GM21515 (cell line): ENCODE results near the gene ADAMTSL1.

Experiments
- ATAC-seq: cut with Tn5 transposase; IDR thresholded peaks from one replicate; pipeline ENCODE4 v1.9.1; 2021; ENCODE audit not compliant: unreplicated experiment

ADAMTSL1 gene

GRCh38 chr9:18688581-18689565, 214.9 kb downstream of the ADAMTSL1 start:
- no peak for ATAC-seq

- no peak for ATAC-seq
These were observed 216.0 kb downstream of the ADAMTSL1 start for GRCh38 chr9:18689921-18690320.

- ATAC-seq: peak; percentile 57
These were observed 218.3 kb downstream of the ADAMTSL1 start for GRCh38 chr9:18692268-18692667.

DNA sequence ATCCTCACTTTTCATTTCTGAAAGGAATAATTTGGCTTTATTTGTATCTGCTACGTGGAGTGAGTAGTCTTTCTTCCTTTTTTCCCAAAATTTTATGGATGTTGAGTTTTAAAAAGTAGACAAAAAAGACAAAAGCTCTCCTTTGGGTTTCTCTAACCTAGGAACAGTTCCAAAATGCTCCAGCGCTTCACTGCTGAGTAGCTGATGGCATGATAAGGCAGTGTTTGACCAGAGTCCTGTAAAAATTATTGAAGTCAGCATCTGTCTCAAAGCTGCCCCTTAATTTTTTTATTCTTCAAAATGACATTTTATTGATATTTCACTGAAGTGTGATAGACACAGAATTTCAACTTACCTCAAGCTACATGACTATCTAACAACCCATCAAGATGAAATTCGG, 219.0 kb downstream of the ADAMTSL1 start:
- ATAC-seq: no peak

DNA sequence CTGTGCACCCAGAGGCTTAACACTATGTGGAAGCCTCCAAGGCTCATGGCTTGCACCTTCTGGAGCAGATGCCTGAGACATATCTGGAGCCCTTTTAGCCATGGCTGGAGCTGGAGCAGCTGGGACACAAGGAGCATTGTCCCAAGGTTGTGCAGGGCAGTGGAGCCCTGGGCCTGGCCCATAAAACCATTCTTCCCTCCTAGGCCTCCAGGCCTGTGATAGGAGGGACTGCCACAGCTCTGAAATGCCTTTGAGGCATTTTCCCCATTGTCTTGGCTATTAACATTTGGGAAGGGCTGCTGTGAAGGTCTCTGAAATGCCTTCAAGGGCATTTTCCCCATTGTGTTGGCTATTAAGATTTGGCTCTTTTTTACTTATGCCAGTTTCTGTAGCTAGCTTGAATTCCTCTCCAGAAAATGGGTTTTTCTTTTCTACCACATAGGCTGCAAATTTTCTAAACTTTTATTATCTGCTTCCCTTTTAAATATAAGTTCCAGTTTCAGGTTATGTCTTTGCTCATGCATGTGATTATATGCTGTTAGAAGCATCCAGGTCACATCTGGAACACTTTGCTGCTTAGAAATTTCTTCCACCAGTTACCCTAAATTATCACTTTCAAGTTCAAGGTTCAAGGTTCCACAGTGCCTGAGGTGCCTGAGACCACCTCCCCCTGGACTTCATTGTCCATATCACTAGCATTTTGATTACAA, 221.2 kb downstream of the ADAMTSL1 start:
- ATAC-seq: no peak

GRCh38 chr9:18698992-18699391, 225.0 kb downstream of the ADAMTSL1 start:
- ATAC-seq: no peak

DNA sequence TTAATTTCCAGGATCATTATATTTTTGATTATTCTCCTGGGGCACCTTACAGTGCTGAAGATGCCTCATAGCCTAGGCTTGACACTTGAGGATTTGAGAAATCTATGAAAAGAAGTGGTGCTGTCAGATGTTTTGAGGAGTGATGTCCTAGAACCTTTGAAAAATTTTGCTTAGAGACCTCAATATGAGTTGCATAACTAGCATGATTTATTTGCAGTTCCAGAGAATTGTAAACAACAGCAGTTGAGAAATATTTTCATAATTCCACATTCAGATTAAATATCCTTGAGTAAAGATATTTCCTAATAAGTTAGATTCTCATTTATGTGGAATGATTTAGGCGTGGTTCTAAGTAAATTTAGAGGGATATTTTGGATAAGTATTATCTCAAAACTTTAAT, 225.8 kb downstream of the ADAMTSL1 start:
- no peak for ATAC-seq

GRCh38 chr9:18700714-18701113, 226.8 kb downstream of the ADAMTSL1 start:
- ATAC-seq: no peak

GRCh38 chr9:18703151-18703900, 229.4 kb downstream of the ADAMTSL1 start:
- no peak for ATAC-seq

- ATAC-seq: no peak
These were observed 230.0 kb downstream of the ADAMTSL1 start for GRCh38 chr9:18703901-18704379.

DNA sequence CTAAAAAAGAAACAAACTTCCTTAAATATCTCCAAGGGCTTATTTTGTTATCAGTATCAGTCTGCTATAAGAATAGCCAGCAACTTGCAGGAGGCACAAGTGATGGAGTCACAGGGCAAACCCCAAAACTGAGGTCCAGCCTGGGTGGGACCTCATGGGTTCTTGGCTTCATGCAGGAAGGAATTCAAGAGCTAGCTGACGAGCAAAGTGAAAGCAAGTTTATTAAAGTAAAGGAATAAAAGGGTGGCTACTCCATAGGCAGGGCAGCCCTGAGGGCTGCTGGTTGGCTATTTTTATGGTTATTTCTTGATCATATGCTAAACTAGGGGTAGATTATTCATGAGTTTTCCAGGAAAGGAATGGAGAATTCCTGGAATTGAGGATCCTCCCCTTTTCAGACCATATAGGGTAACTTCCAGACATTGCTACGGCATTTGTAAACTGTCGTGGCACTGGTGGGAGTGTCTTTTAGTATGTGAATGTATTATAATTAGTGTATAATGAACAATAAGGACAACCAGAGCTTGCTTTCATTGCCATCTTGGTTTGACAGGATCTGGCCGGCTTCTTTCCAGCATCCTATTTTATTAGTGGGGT, 231.9 kb downstream of the ADAMTSL1 start:
- no peak for ATAC-seq

DNA sequence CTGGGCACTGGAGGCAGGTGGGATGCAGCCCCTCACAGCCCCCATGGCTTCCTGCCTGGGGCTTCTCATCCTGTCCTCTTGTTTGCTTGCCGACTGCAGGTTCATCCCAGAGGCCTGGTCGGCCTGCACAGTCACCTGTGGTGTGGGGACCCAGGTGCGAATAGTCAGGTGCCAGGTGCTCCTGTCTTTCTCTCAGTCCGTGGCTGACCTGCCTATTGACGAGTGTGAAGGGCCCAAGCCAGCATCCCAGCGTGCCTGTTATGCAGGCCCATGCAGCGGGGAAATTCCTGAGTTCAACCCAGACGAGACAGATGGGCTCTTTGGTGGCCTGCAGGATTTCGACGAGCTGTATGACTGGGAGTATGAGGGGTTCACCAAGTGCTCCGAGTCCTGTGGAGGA, 232.7 kb downstream of the ADAMTSL1 start:
- ATAC-seq: no peak

GRCh38 chr9:18707061-18707461, 233.1 kb downstream of the ADAMTSL1 start:
- no peak for ATAC-seq

DNA sequence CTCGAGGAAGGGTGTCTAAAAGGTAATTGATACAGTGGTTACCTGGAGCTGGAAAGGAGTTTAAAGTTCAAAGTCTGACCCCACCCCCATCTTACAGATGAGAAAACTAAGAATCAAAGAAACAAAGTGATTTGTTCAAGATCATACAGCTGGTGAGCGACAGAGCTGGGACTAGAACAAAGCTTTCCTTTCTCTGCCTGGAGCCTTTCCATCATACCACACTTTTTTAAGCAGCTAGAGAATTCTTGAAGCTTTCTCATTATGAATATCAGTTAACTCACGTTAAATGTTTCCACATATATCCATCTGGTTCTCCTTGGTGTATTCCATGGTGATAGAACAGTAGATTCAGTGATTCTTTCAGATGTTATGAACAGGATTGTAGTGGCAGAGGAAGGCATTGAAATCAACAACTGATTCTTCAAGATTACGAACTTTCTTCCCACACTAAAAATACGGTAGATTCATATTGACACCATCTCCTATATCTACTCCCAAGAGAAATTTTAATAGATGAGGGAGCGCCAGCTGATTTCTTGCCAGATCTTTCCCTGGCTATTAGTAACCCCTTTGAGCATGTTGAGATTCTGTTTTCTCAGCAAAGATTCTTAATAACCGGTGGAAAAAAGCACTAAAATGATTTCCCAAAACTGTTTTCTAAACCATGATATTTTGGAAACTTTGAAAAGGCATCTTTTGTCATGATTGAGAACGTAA, 233.7 kb downstream of the ADAMTSL1 start:
- ATAC-seq: no peak

GRCh38 chr9:18708429-18708828, 234.5 kb downstream of the ADAMTSL1 start:
- no peak for ATAC-seq

GRCh38 chr9:18710065-18710464, 236.1 kb downstream of the ADAMTSL1 start:
- ATAC-seq: no peak

DNA sequence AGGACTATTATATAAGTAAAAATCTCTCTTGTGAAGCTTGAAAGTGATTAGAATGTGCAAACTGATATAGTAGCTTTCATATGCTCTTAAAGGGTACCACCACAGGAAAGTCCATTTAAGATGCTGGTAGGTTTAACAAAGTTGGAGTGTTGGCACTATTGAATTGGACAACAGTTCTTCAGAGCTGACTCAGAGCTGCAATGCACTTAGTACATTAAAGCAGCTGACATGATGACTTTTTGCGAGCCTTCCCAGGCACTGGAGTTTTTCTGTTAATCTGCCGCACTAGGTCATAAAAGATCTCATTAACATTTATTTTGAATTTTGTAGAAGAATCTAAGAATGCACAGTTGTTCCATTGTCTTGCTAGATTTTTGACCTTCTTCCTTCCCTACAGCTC, 243.8 kb downstream of the ADAMTSL1 start:
- no peak for ATAC-seq

- ATAC-seq: no peak
These were observed 244.4 kb downstream of the ADAMTSL1 start for GRCh38 chr9:18718393-18718792.

DNA sequence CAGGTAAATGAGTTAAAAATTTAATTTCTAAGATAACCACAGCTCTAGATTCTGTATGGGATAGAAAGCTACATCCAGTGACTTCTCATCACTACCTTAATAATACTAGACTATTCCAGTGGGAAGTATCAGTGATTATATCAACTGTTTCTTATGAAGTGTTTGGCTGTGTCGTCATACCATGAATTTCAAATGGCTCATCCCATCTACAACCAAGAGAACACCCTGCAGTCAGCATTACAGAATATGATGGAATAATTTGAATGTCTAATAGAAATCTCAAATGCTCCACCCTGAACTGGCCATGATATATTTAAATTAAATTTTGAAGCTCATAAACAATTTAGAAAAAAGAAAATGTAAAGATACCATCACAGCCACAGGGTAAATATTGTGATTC, 245.0 kb downstream of the ADAMTSL1 start:
- no peak for ATAC-seq

DNA sequence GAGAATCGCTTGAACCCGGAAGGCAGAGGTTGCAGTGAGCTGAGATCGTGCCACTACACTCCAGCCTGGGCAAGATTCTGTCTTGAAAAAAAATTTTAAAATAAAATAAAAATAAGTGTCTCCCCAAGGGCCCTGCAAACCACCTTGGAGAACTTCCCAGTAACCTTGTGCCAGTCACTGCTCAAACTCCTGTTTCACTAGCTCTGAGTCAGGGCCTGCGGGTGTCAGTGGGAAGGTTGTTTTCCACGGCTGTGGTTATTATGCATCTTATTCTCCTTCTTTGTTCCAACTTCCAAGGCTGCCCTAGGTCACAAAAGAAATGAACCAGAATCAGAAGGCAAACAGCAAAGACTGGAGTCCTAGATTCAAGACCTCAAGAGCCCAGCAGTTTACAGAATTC, 246.7 kb downstream of the ADAMTSL1 start:
- no peak for ATAC-seq
